OCI-LY1 (cell line): Measurements from ENCODE around the gene PLXDC1.

Experiments used
- H2AFZ ChIP-seq: fragments of 200-600 bp; sonication (generic), shearing (Covaris generic); 2 replicates; pipeline ENCODE4 v1.6.0; 2014; ENCODE audit warnings: antibody characterized with exemption, mild to moderate bottlenecking, low read length
- H3F3A ChIP-seq: fragments of 200-600 bp; sonication (generic), shearing (Covaris generic); 2 replicates; pipeline ENCODE4 v1.6.0; 2014; ENCODE audit warnings: mild to moderate bottlenecking, antibody characterized with exemption, low read length, moderate library complexity; ENCODE audit not compliant: insufficient read depth
- H3K27ac ChIP-seq: fragments of 200-600 bp; sonication (generic); 2 replicates; pipeline ENCODE4 v1.5.1; 2014; ENCODE audit warnings: low read length, mixed run types, mild to moderate bottlenecking, low read depth; ENCODE audit not compliant: poor library complexity, severe bottlenecking
- H3K27me3 ChIP-seq: fragments of 200-600 bp; sonication (generic); 2 replicates; pipeline ENCODE4 v1.6.0; 2014; ENCODE audit warnings: antibody characterized with exemption, mild to moderate bottlenecking, low read length, moderate library complexity; ENCODE audit not compliant: insufficient read depth
- H3K36me3 ChIP-seq: fragments of 200-600 bp; sonication (generic); 2 replicates; pipeline ENCODE4 v1.6.1; 2014; ENCODE audit warnings: mild to moderate bottlenecking, antibody characterized with exemption, low read length, moderate library complexity, mixed read lengths; ENCODE audit not compliant: insufficient read depth
- H3K4me1 ChIP-seq: fragments of 200-600 bp; sonication (generic); 2 replicates; pipeline ENCODE4 v1.5.1; 2014; ENCODE audit warnings: mild to moderate bottlenecking, low read length, moderate library complexity; ENCODE audit not compliant: insufficient read depth, severe bottlenecking
- H3K4me2 ChIP-seq: fragments of 200-600 bp; sonication (generic), shearing (Covaris generic); 2 replicates; pipeline ENCODE4 v1.6.1; 2014; ENCODE audit warnings: low read length
- H3K4me3 ChIP-seq: fragments of 200-600 bp; sonication (generic); 2 replicates; pipeline ENCODE4 v1.5.1; 2014; ENCODE audit warnings: low read length, low read depth, mild to moderate bottlenecking, mixed read lengths; ENCODE audit not compliant: poor library complexity, severe bottlenecking
- H3K79me2 ChIP-seq: fragments of 200-600 bp; shearing (Covaris generic); 2 replicates; pipeline ENCODE4 v1.6.1; 2016; ENCODE audit warnings: mixed run types, low read length, mixed read lengths; ENCODE audit not compliant: insufficient read depth
- H3K9ac ChIP-seq: fragments of 200-600 bp; sonication (generic), shearing (Covaris generic); 2 replicates; pipeline ENCODE4 v1.6.1; 2014; ENCODE audit warnings: mild to moderate bottlenecking, low read length, mixed read lengths
- H3K9me2 ChIP-seq: fragments of 200-600 bp; sonication (generic), shearing (Covaris generic); 2 replicates; pipeline ENCODE4 v1.6.1; 2014; ENCODE audit warnings: low read depth, mild to moderate bottlenecking, low read length, mixed read lengths
- H3K9me3 ChIP-seq: fragments of 200-600 bp; shearing (Covaris generic); 2 replicates; pipeline ENCODE4 v1.6.1; 2014; ENCODE audit warnings: low read length, mixed read lengths
- H4K20me1 ChIP-seq: fragments of 200-600 bp; sonication (generic), shearing (Covaris generic); 2 replicates; pipeline ENCODE4 v1.6.0; 2016; ENCODE audit warnings: mild to moderate bottlenecking, low read length; ENCODE audit not compliant: insufficient read depth
- EZH2 ChIP-seq: fragments of 200-600 bp; sonication (generic), shearing (Covaris generic); IDR thresholded peaks from 2 replicates; pipeline ENCODE4 v1.8.0; 2017; ENCODE audit warnings: borderline replicate concordance, mixed run types, mild to moderate bottlenecking, antibody characterized with exemption, low read length, moderate library complexity, mixed read lengths
- TF ChIP-seq, protein P1 (sequence below): fragments of 200-600 bp; sonication (generic), shearing (Covaris generic); IDR thresholded peaks from 2 replicates; pipeline ENCODE4 v1.5.1; 2017; ENCODE audit warnings: mild to moderate bottlenecking, antibody characterized with exemption, low read length, moderate library complexity, mixed read lengths

PLXDC1 gene

GRCh38 chr17:39164675-39165143 is 13.3 kb upstream of the PLXDC1 start:
- Histone ChIP-seq H3K4me1 (peaks cover 6% of the 10 kb centered on the region), H3K9ac (peak overlapping the region; percentile 50; the same call in 1 of the 2 replicates), H3K27ac (no peak overlapping the region), H3K4me2 (peak overlapping the region; percentile 77), H4K20me1 (no peaks in the 10 kb centered on the region), H3F3A (no peaks in the 10 kb centered on the region), H3K27me3 (no peaks in the 10 kb centered on the region; the same call in none of the 2 replicates), H3K9me2 (no peaks in the 10 kb centered on the region), H2AFZ (no peak overlapping the region), H3K9me3 (no peaks in the 10 kb centered on the region), H3K36me3 (no peaks in the 10 kb centered on the region), H3K79me2 (no peaks in the 10 kb centered on the region), H3K4me3 (peak overlapping the region; percentile 59)
- TF ChIP-seq EZH2: no peak
- TF ChIP-seq, protein P1, sequence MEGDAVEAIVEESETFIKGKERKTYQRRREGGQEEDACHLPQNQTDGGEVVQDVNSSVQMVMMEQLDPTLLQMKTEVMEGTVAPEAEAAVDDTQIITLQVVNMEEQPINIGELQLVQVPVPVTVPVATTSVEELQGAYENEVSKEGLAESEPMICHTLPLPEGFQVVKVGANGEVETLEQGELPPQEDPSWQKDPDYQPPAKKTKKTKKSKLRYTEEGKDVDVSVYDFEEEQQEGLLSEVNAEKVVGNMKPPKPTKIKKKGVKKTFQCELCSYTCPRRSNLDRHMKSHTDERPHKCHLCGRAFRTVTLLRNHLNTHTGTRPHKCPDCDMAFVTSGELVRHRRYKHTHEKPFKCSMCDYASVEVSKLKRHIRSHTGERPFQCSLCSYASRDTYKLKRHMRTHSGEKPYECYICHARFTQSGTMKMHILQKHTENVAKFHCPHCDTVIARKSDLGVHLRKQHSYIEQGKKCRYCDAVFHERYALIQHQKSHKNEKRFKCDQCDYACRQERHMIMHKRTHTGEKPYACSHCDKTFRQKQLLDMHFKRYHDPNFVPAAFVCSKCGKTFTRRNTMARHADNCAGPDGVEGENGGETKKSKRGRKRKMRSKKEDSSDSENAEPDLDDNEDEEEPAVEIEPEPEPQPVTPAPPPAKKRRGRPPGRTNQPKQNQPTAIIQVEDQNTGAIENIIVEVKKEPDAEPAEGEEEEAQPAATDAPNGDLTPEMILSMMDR: peak; percentile 84

DNA sequence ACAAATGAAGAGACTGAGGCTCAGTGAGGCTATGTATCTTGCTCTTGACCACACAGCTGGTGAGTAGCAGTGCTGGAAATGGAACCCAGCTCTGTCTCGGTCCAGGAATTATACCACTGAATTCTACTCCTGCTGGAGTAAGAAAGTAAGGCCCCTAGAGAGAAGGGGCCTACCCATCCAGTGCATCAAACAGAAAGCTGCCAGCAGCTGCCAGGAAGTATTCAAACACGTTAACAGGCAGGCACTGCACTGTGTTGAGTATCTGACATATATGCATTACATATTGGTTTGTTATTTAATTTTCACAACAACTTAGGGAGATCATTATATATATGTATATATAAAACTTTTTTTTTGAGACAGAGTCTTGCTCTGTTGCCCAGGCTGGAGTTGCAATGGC is 10.5 kb upstream of the PLXDC1 start:
- H4K20me1 ChIP-seq: no peaks in the 10 kb centered on the region

GRCh38 chr17:39158623-39159022 is 7.2 kb upstream of the PLXDC1 start:
- Histone ChIP-seq H3K27ac (no peak overlapping the region), H3K9ac (no peak overlapping the region), H3K36me3 (no peaks in the 10 kb centered on the region), H2AFZ (no peak overlapping the region), H3K27me3 (no peaks in the 10 kb centered on the region; the same call in 1 of the 2 replicates), H3K4me2 (no peak overlapping the region), H3K4me1 (peaks cover 10% of the 10 kb centered on the region), H3F3A (no peaks in the 10 kb centered on the region), H3K79me2 (no peaks in the 10 kb centered on the region), H3K9me2 (no peaks in the 10 kb centered on the region), H4K20me1 (no peaks in the 10 kb centered on the region), H3K4me3 (no peak overlapping the region), H3K9me3 (no peaks in the 10 kb centered on the region)
- TF ChIP-seq, protein P1: no peak
- TF ChIP-seq EZH2: no peak

More for the DNA sequence above, 10.5 kb upstream of the PLXDC1 start:
- H3F3A ChIP-seq: no peaks in the 10 kb centered on the region
- H3K27me3 ChIP-seq: no peaks in the 10 kb centered on the region; the same call in none of the 2 replicates
- H3K9me2 ChIP-seq: no peaks in the 10 kb centered on the region
- no peak overlapping the region for H3K4me3 ChIP-seq
- H3K9ac ChIP-seq: no peak overlapping the region
- no peaks in the 10 kb centered on the region for H3K79me2 ChIP-seq
- H2AFZ ChIP-seq: no peak overlapping the region
- peaks cover 6% of the 10 kb centered on the region for H3K4me1 ChIP-seq
- no peak overlapping the region for H3K27ac ChIP-seq
- H3K9me3 ChIP-seq: no peaks in the 10 kb centered on the region
- TF ChIP-seq, protein P1: no peak
- TF ChIP-seq EZH2: no peak
- no peaks in the 10 kb centered on the region for H3K36me3 ChIP-seq
- H3K4me2 ChIP-seq: no peak overlapping the region
